ENCODE measurements around the gene USP31.
A peak's percentile ranks its signal among the peaks of the same experiment; 100 is the strongest.

Gene USP31

GRCh38 chr16:23124315-23124714 lies 24.9 kb downstream of the USP31 start (continued):
- TF ChIP-seq SNAI2 (CRISPR knock-in tag; IDR thresholded peaks at IDR 0.05) (no peak), RARB (CRISPR knock-in tag; IDR thresholded peaks at IDR 0.05) (no peak), ZC3H10 (CRISPR knock-in tag; IDR thresholded peaks at IDR 0.05) (no peak)

GRCh38 chr16:23122144-23122543 lies 27.1 kb downstream of the USP31 start:
- no peak for ATAC-seq
- no peak for TF ChIP-seq POU6F1 (CRISPR knock-in tag; IDR thresholded peaks at IDR 0.05; ENCODE audit: borderline replicate concordance, low read depth)
- no peak for TF ChIP-seq TOX (CRISPR knock-in tag; IDR thresholded peaks at IDR 0.05; ENCODE audit: borderline replicate concordance)
- TF ChIP-seq SNAI2 (CRISPR knock-in tag; IDR thresholded peaks at IDR 0.05): no peak
- no peak for TF ChIP-seq ZNF8 (CRISPR knock-in tag; IDR thresholded peaks at IDR 0.05)
- TF ChIP-seq ZNF565 (CRISPR knock-in tag; conservative IDR thresholded peaks at IDR 0.05; ENCODE audit: low read depth): no peak
- no peak for TF ChIP-seq ARNTL (CRISPR knock-in tag; IDR thresholded peaks at IDR 0.05; ENCODE audit: borderline replicate concordance, low read depth)
- no peak for TF ChIP-seq ISL1 (CRISPR knock-in tag; IDR thresholded peaks at IDR 0.05)

GRCh38 chr16:23121024-23121423 lies 28.2 kb downstream of the USP31 start:
- TF ChIP-seq GLIS3 (CRISPR knock-in tag; IDR thresholded peaks at IDR 0.05) (no peak), SNAI2 (CRISPR knock-in tag; IDR thresholded peaks at IDR 0.05) (no peak), RARB (CRISPR knock-in tag; IDR thresholded peaks at IDR 0.05) (no peak), ISL1 (CRISPR knock-in tag; IDR thresholded peaks at IDR 0.05) (no peak), ARNTL (CRISPR knock-in tag; IDR thresholded peaks at IDR 0.05; ENCODE audit: borderline replicate concordance, low read depth) (no peak), ZC3H10 (CRISPR knock-in tag; IDR thresholded peaks at IDR 0.05) (no peak)
- ATAC-seq: peak; percentile 34

- no peak; the same call in 1 of the 3 replicates for ATAC-seq
- no peak for TF ChIP-seq PATZ1 (CRISPR knock-in tag; IDR thresholded peaks at IDR 0.05; ENCODE audit: borderline replicate concordance)
- TF ChIP-seq ZNF70 (CRISPR knock-in tag; IDR thresholded peaks at IDR 0.05): no peak
Measured at GRCh38 chr16:23120562-23120961, 28.7 kb downstream of the USP31 start.

GRCh38 chr16:23119570-23119969 lies 29.7 kb downstream of the USP31 start:
- TF ChIP-seq TSHZ2 (CRISPR knock-in tag; IDR thresholded peaks at IDR 0.05) (no peak), ZFP30 (CRISPR knock-in tag; IDR thresholded peaks at IDR 0.05) (no peak), RARB (CRISPR knock-in tag; IDR thresholded peaks at IDR 0.05) (no peak), OSR1 (CRISPR knock-in tag; IDR thresholded peaks at IDR 0.05) (no peak), ZC3H10 (CRISPR knock-in tag; IDR thresholded peaks at IDR 0.05) (no peak), TCF4 (CRISPR knock-in tag; IDR thresholded peaks at IDR 0.05; ENCODE audit: borderline replicate concordance) (no peak), CREB5 (CRISPR knock-in tag; IDR thresholded peaks at IDR 0.05; ENCODE audit: low read depth) (no peak), SNAI2 (CRISPR knock-in tag; IDR thresholded peaks at IDR 0.05) (no peak), GLIS3 (CRISPR knock-in tag; IDR thresholded peaks at IDR 0.05) (no peak), ESRRG (CRISPR knock-in tag; IDR thresholded peaks at IDR 0.05) (no peak), ISL1 (CRISPR knock-in tag; IDR thresholded peaks at IDR 0.05) (no peak), ZNF565 (CRISPR knock-in tag; conservative IDR thresholded peaks at IDR 0.05; ENCODE audit: low read depth) (no peak)
- ATAC-seq: peak; percentile 82

Measured in SK-N-SH treated with all-trans-retinoic acid at 6 μM for 48 hours (cell line).